ENCODE measurements around the gene CYP2C18. TPM values are rescaled to one million over a fixed set of nuclear protein-coding genes. Genes with fewer than 3 reads are reported as not detected.
"Not testable (repeated sequence)": the region's sequence is repeated elsewhere in the genome, so short reads cannot be mapped to it uniquely, and the experiment has no call there.

The CYP2C18 gene
- total RNA-seq, 2 experiments from 2014 or later = 0.62 to 0.88 TPM

DNA sequence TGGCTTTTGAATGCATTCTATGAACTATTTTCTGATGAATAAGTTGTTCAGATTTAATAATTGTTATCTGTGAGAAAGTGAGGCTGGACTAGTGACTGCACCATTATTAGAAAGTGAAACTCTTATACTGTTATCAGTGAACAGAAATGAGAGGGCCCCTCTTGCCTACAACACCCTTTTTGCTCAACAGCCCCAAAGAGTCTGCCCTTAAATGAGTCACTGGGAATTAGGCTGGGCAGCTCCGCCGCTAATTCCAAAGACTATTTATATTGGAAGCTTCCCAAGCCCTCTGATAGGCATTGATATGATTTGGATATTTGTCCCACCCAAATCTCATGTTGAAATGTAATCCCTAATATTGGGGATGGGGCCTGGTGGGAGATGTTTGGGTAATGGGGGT is 7.0 kb upstream of the CYP2C18 start:
- DNase-seq (no peak), ATAC-seq (no peak)
- no peak overlapping the region for H3K27ac Mint-ChIP-seq
- no peak overlapping the region for H3K4me3 Mint-ChIP-seq
- POLR2A ChIA-PET = no interaction called here
- intact Hi-C loops (cut with DNase I, micrococcal nuclease) = no loop called here
- H3K27me3 Mint-ChIP-seq = no peaks in the 10 kb centered on the region
- H3K9me3 Mint-ChIP-seq (ENCODE audit: low read depth) = no peaks in the 10 kb centered on the region
- CTCF ChIA-PET = no interaction called here
- H3K4me1 Mint-ChIP-seq = no peaks in the 10 kb centered on the region
- H3K36me3 Mint-ChIP-seq (ENCODE audit: low read depth) = no peaks in the 10 kb centered on the region

GRCh38 chr10:94677691-94678090 is 5.8 kb upstream of the CYP2C18 start:
- no peaks in the 10 kb centered on the region for H3K36me3 Mint-ChIP-seq (ENCODE audit: low read depth)
- no peak overlapping the region for H3K4me3 Mint-ChIP-seq
- H3K27ac Mint-ChIP-seq = no peak overlapping the region
- DNase-seq (no peak), ATAC-seq (no peak)
- no peaks in the 10 kb centered on the region for H3K4me1 Mint-ChIP-seq
- CTCF ChIA-PET = no interaction called here
- POLR2A ChIA-PET = no interaction called here
- H3K9me3 Mint-ChIP-seq (ENCODE audit: low read depth) = no peaks in the 10 kb centered on the region
- H3K27me3 Mint-ChIP-seq = no peaks in the 10 kb centered on the region
- intact Hi-C loops (cut with DNase I, micrococcal nuclease) = no loop called here

DNA sequence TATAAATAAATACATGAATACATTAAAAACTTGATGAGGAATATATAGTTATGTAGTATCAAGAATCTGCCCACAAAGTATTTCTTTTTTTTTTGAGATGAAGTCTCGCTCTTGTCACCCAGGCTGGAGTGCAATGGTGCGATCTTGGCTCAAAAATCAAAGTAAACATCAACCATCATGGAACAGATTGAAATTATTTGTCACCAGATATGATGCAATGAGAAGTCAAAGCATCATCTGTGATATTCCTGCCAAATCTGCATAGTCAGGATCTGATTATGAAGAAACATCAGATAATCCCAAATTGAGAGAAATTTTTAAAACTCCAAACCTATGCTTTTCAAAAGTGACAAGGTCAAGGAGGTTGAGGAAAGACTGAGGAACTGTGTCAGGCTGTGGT is 5.1 kb upstream of the CYP2C18 start:
- Mint-ChIP-seq H3K27ac (no peak overlapping the region), H3K27me3 (no peaks in the 10 kb centered on the region), H3K4me3 (no peak overlapping the region), H3K4me1 (no peaks in the 10 kb centered on the region), H3K36me3 (ENCODE audit: low read depth) (no peaks in the 10 kb centered on the region), H3K9me3 (ENCODE audit: low read depth) (no peaks in the 10 kb centered on the region)
- no peak for ATAC-seq
- intact Hi-C loops (cut with DNase I, micrococcal nuclease) = no loop called here
- DNase-seq = no peak
- ChIA-PET POLR2A (no interaction called here), CTCF (no interaction called here)

- POLR2A ChIA-PET = no interaction called here
- CTCF ChIA-PET = no interaction called here
- intact Hi-C loops (cut with DNase I, micrococcal nuclease) = no loop called here
- Mint-ChIP-seq H3K4me1 (no peaks in the 10 kb centered on the region), H3K27ac (no peak overlapping the region), H3K27me3 (no peaks in the 10 kb centered on the region), H3K9me3 (ENCODE audit: low read depth) (peaks cover 2% of the 10 kb centered on the region), H3K4me3 (no peak overlapping the region), H3K36me3 (ENCODE audit: low read depth) (no peaks in the 10 kb centered on the region)
- DNase-seq (no peak), ATAC-seq (no peak)
Measured at GRCh38 chr10:94680544-94680943, 3.0 kb upstream of the CYP2C18 start.

DNA sequence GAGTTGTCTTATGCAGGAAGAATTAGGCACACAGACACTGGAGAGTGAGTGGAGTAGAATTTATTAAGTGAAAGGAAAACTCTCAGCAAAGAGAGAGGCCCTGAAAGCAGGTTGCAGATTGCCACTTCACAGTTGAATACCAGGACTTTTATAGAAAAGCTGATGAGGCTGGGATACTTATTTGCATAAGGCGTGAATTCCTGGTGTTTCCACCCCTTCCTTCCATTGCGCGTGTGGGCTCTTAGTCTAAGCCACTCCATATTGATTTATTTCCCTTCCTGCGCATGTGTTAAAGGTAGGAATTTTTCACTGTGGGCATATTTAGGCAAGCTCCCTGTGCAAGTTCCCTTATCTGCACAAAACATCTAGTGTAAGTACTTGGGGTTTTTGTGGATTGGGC is 893 bp upstream of the CYP2C18 start:
- H3K27me3 Mint-ChIP-seq; H3K4me1 Mint-ChIP-seq; ATAC-seq; H3K27ac Mint-ChIP-seq; DNase-seq; POLR2A ChIA-PET; H3K9me3 Mint-ChIP-seq (ENCODE audit: low read depth); H3K4me3 Mint-ChIP-seq; CTCF ChIA-PET; intact Hi-C loops (cut with DNase I, micrococcal nuclease); H3K36me3 Mint-ChIP-seq (ENCODE audit: low read depth): not testable (repeated sequence)

DNA sequence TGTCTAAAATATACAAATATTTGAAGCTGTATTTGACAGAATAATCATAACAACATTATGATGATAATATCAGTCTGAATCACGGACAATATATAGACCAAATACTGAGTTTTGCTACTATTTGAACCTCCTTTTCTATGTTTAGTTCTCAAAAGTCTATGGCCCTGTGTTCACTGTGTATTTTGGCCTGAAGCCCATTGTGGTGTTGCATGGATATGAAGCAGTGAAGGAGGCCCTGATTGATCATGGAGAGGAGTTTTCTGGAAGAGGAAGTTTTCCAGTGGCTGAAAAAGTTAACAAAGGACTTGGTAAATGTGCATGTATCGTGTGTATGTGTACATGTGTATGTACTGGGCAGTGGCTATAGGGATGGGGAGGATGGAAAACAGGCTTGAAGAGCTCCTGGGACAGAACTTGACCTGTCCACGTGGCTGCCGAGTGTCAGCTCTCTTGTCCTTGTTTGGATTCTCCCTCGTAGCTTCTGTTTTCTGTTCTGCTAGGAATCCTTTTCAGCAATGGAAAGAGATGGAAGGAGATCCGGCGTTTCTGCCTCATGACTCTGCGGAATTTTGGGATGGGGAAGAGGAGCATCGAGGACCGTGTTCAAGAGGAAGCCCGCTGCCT is 4.2 kb downstream of the CYP2C18 start:
- Mint-ChIP-seq H3K4me1 (no peaks in the 10 kb centered on the region), H3K4me3 (no peak overlapping the region), H3K9me3 (ENCODE audit: low read depth) (peaks cover 6% of the 10 kb centered on the region), H3K27ac (no peak overlapping the region), H3K36me3 (ENCODE audit: low read depth) (no peaks in the 10 kb centered on the region), H3K27me3 (peaks cover 5% of the 10 kb centered on the region)
- ChIA-PET CTCF (no interaction called here), POLR2A (no interaction called here)
- intact Hi-C loops (cut with DNase I, micrococcal nuclease) = no loop called here
- ATAC-seq (no peak), DNase-seq (no peak)

DNA sequence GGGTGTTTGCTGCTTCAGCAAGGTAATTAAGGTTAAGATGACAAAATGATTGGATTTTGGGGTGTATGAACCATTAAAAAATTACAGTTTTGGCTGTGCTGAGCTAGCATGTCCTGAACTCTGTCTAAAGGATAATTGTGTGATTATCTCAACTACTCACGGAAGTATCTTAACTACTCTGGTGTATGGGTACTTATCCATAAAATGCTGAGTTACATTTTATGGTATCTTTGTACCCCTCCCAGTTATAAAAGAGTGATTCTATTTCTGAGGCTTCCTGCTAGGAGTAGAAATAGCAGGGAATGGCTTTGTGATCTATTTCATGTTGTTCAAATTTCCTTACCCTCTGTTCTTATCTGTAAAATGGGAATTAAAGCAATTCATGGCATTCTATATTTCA is 22.6 kb downstream of the CYP2C18 start:
- Mint-ChIP-seq H3K36me3 (ENCODE audit: low read depth) (no peaks in the 10 kb centered on the region), H3K4me3 (no peak overlapping the region), H3K27ac (no peak overlapping the region), H3K9me3 (ENCODE audit: low read depth) (peaks cover 15% of the 10 kb centered on the region), H3K27me3 (no peaks in the 10 kb centered on the region), H3K4me1 (no peaks in the 10 kb centered on the region)
- ATAC-seq (no peak), DNase-seq (no peak)
- intact Hi-C loops (cut with DNase I, micrococcal nuclease) = no loop called here
- POLR2A ChIA-PET = no interaction called here
- CTCF ChIA-PET = no interaction called here

DNA sequence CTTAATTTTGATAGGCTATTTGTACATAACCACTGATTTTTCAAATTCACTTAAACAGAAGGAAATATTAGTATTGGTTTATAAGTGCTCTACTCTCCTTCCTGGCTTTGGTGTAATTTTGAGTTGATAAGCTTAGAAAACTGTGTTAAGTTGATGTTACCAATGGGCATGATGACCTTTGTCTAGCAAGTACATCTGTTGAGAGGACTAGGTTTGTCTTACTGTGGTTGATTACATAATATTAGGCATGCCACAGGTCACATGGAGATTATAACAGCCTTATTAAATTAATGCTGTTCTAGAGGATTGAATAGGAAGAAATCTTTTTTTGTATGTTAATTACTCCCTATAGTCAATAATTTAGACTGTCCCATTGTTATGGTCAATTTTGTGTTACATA is 27.0 kb downstream of the CYP2C18 start:
- Mint-ChIP-seq H3K4me3 (no peak overlapping the region), H3K4me1 (no peaks in the 10 kb centered on the region), H3K27me3 (no peaks in the 10 kb centered on the region), H3K9me3 (ENCODE audit: low read depth) (peaks cover 16% of the 10 kb centered on the region), H3K36me3 (ENCODE audit: low read depth) (no peaks in the 10 kb centered on the region), H3K27ac (no peak overlapping the region)
- no peak for DNase-seq
- ATAC-seq = no peak
- intact Hi-C loops (cut with DNase I, micrococcal nuclease) = no loop called here
- CTCF ChIA-PET = no interaction called here
- POLR2A ChIA-PET = no interaction called here

- Mint-ChIP-seq H3K4me1 (no peaks in the 10 kb centered on the region), H3K27me3 (no peaks in the 10 kb centered on the region), H3K9me3 (ENCODE audit: low read depth) (no peaks in the 10 kb centered on the region), H3K36me3 (ENCODE audit: low read depth) (no peaks in the 10 kb centered on the region), H3K27ac (no peak overlapping the region), H3K4me3 (no peak overlapping the region)
- ATAC-seq = no peak
- POLR2A ChIA-PET = no interaction called here
- DNase-seq = no peak
- CTCF ChIA-PET = no interaction called here
- intact Hi-C loops (cut with DNase I, micrococcal nuclease) = no loop called here
Measured at GRCh38 chr10:94725871-94726270, 42.3 kb downstream of the CYP2C18 start.

- Mint-ChIP-seq H3K36me3 (ENCODE audit: low read depth) (no peaks in the 10 kb centered on the region), H3K9me3 (ENCODE audit: low read depth) (peaks cover 12% of the 10 kb centered on the region), H3K27me3 (no peaks in the 10 kb centered on the region), H3K27ac (no peak overlapping the region), H3K4me1 (no peaks in the 10 kb centered on the region), H3K4me3 (no peak overlapping the region)
- ChIA-PET CTCF (no interaction called here), POLR2A (no interaction called here)
- DNase-seq (no peak), ATAC-seq (no peak)
- intact Hi-C loops (cut with DNase I, micrococcal nuclease) = no loop called here
Measured at GRCh38 chr10:94735197-94735596, 51.7 kb downstream of the CYP2C18 start.

DNA sequence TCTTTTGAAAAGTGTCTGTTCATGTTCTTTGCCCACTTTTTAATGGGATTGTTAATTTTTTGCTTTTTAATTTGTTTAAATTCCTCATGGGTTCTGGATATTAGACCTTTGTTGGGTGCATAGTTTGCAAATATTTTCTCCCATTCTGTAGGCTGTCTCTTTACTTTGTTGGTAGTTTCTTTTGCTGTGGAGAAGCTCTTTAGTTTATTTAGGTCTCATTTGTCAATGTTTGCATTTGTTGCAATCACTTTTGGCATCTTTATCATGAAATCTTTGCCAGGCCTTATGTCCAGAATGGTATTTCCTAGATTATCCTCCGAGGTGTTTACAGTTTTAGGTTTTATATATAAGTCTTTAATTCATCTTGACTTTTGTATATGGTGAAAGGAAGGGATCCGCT is 55.1 kb downstream of the CYP2C18 start:
- intact Hi-C loops (cut with DNase I, micrococcal nuclease) = no loop called here
- Mint-ChIP-seq H3K4me3 (no peak overlapping the region), H3K27ac (no peak overlapping the region), H3K36me3 (ENCODE audit: low read depth) (no peaks in the 10 kb centered on the region), H3K27me3 (no peaks in the 10 kb centered on the region), H3K4me1 (no peaks in the 10 kb centered on the region), H3K9me3 (ENCODE audit: low read depth) (peaks cover 25% of the 10 kb centered on the region)
- ChIA-PET CTCF (no interaction called here), POLR2A (no interaction called here)
- DNase-seq (no peak), ATAC-seq (no peak)

DNA sequence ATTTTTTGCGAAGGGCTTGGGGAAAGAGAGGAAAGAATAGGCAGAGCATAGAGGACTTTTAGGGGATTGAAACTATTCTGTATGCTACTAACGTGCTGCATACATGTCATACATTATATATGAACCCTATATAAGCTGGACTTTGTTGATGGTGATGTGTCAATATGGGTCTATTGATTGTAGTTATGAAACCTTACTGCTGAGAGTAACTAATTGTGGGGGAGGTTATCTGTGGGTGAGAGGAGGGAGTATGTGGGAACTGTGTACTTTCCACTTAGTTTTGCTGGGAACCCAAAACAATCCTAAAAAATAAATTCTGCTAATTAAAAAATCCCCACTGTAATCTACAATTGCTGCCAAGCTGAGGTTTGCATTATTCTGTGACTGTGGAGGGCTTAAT is 63.6 kb downstream of the CYP2C18 start:
- ATAC-seq = no peak
- intact Hi-C loops (cut with DNase I, micrococcal nuclease) = no loop called here
- DNase-seq = no peak
- POLR2A ChIA-PET = no interaction called here
- no peak overlapping the region for H3K4me3 Mint-ChIP-seq
- H3K27me3 Mint-ChIP-seq = no peaks in the 10 kb centered on the region
- H3K9me3 Mint-ChIP-seq (ENCODE audit: low read depth) = peaks cover 22% of the 10 kb centered on the region
- CTCF ChIA-PET = no interaction called here
- H3K36me3 Mint-ChIP-seq (ENCODE audit: low read depth) = no peaks in the 10 kb centered on the region
- no peaks in the 10 kb centered on the region for H3K4me1 Mint-ChIP-seq
- no peak overlapping the region for H3K27ac Mint-ChIP-seq

DNA sequence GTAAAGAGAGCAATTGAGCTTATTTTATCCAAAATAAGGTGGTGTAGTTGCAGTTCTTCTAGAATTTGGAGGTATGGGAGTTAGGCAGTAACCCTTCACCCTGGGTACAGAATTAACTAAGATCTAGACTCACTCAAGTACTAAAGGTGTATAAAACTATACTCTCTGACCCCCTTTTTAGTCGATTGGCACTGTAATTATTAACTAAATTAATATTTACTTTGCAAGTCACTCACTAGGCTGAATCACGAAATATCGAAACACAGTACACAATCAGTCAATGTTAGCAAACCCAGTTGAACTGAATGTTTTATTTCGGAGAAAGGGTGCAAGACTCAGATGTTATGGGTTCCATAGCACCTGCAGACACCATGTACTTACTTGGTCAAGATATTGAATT is 64.3 kb downstream of the CYP2C18 start:
- ChIA-PET POLR2A (no interaction called here), CTCF (no interaction called here)
- Mint-ChIP-seq H3K27ac (no peak overlapping the region), H3K36me3 (ENCODE audit: low read depth) (no peaks in the 10 kb centered on the region), H3K4me1 (no peaks in the 10 kb centered on the region), H3K9me3 (ENCODE audit: low read depth) (peaks cover 14% of the 10 kb centered on the region), H3K4me3 (no peak overlapping the region), H3K27me3 (no peaks in the 10 kb centered on the region)
- ATAC-seq (no peak), DNase-seq (no peak)
- intact Hi-C loops (cut with DNase I, micrococcal nuclease) = no loop called here

All from activated CD4-positive, alpha-beta T cell treated with anti-CD3 and anti-CD28 coated beads for 36 hours (primary cell).